SU-DHL-6 (cell line): ENCODE measurements around the gene HOXC13.

ENCODE experiments used
- H2AFZ ChIP-seq: fragments of 200-600 bp; sonication (generic); 2 replicates; pipeline ENCODE4 v1.6.1; 2014; ENCODE audit warnings: low read depth, mild to moderate bottlenecking, moderate library complexity, mixed read lengths, antibody characterized with exemption, low read length; ENCODE audit not compliant: severe bottlenecking
- H3F3A ChIP-seq: fragments of 200-600 bp; shearing (Covaris generic); 2 replicates; pipeline ENCODE4 v1.6.0; 2016; ENCODE audit warnings: antibody characterized with exemption, mild to moderate bottlenecking; ENCODE audit not compliant: insufficient read depth
- H3K27ac ChIP-seq: fragments of 200-600 bp; sonication (generic); 2 replicates; pipeline ENCODE4 v1.5.1; 2016; ENCODE audit warnings: low read depth, mild to moderate bottlenecking, low read length, moderate library complexity, mixed read lengths
- H3K27me3 ChIP-seq: fragments of 200-600 bp; sonication (generic), shearing (Covaris generic); 2 replicates; pipeline ENCODE4 v1.6.0; 2014; ENCODE audit warnings: mild to moderate bottlenecking, low read length
- H3K36me3 ChIP-seq: fragments of 200-600 bp; sonication (generic); 2 replicates; pipeline ENCODE4 v1.6.1; 2014; ENCODE audit warnings: mild to moderate bottlenecking, low read length, mixed read lengths
- H3K4me2 ChIP-seq: fragments of 300-600, 200-600 bp; shearing (Covaris generic), sonication (generic); 2 replicates; pipeline ENCODE4 v1.6.0; 2014; ENCODE audit warnings: low read length, low read depth, mild to moderate bottlenecking; ENCODE audit not compliant: poor library complexity, severe bottlenecking
- H3K4me3 ChIP-seq: fragments of 200-600 bp; sonication (generic); 2 replicates; pipeline ENCODE4 v1.5.1; 2014; ENCODE audit warnings: antibody characterized with exemption, low read length, mild to moderate bottlenecking, mixed read lengths; ENCODE audit not compliant: insufficient read depth, poor library complexity, severe bottlenecking
- H3K79me2 ChIP-seq: fragments of 200-600 bp; sonication (generic); 2 replicates; pipeline ENCODE4 v1.6.1; 2014; ENCODE audit warnings: mild to moderate bottlenecking, low read length, moderate library complexity; ENCODE audit not compliant: insufficient read depth
- H3K9ac ChIP-seq: fragments of 200-600 bp; sonication (generic); 2 replicates; pipeline ENCODE4 v1.7.0; 2014; ENCODE audit warnings: mild to moderate bottlenecking, low read length
- H3K9me2 ChIP-seq: fragments of 200-600 bp; sonication (generic); replicated peaks from 2 replicates; pipeline ENCODE4 v1.6.1; 2014; ENCODE audit warnings: low read length; ENCODE audit not compliant: insufficient read depth
- H3K9me3 ChIP-seq: fragments of 200-600 bp; sonication (generic); 2 replicates; pipeline ENCODE4 v1.6.1; 2014; ENCODE audit warnings: low read length, mixed read lengths; ENCODE audit not compliant: insufficient read depth
- H4K20me1 ChIP-seq: fragments of 200-600 bp; sonication (generic); 2 replicates; pipeline ENCODE4 v1.6.1; 2014; ENCODE audit warnings: low read depth, mild to moderate bottlenecking, antibody characterized with exemption, low read length, moderate library complexity, mixed read lengths
- EZH2phosphoT487 ChIP-seq: fragments of 200-600 bp; sonication (generic), shearing (Covaris generic); conservative IDR thresholded peaks from 2 replicates; pipeline ENCODE4 v1.6.1; 2018; ENCODE audit warnings: mild to moderate bottlenecking, antibody characterized with exemption, low read length, moderate library complexity, mixed read lengths
- TF ChIP-seq, protein P1 (sequence below): fragments of 200-600 bp; sonication (generic); IDR thresholded peaks from one replicate; pipeline ENCODE4 v1.5.1; 2017; ENCODE audit warnings: antibody characterized with exemption, mild to moderate bottlenecking, low read length, moderate library complexity; ENCODE audit not compliant: insufficient read depth, poor library complexity, severe bottlenecking

The HOXC13 gene

DNA sequence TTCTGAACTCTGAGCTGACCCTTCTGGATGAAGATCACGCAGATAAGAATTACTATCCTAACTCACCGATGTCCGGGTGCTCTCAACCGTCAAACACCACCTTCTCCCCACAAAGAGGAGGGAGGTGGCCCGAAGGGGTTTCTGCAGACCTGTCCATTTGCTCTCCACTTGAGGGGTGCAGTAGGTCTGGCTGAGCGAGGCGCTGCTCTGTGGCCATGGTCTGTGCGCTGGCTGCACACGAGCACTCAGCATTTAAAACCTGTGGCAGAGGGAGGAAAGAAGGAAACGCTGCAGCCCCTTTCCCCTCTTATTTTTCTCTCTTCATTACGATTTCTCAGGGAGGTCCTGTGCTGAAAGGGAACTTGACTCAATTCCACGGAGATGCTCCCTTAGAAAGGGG is 1.5 kb upstream of the HOXC13 start:
- Histone ChIP-seq H3K27me3 (no peaks in the 10 kb centered on the region), H2AFZ (no peak overlapping the region), H3K4me3 (no peak overlapping the region), H3K79me2 (no peaks in the 10 kb centered on the region), H3F3A (no peaks in the 10 kb centered on the region), H3K36me3 (no peaks in the 10 kb centered on the region), H3K9ac (no peak overlapping the region), H4K20me1 (no peaks in the 10 kb centered on the region), H3K4me2 (no peak overlapping the region), H3K9me3 (no peaks in the 10 kb centered on the region), H3K27ac (no peak overlapping the region), H3K9me2 (no peaks in the 10 kb centered on the region)
- no peak for TF ChIP-seq EZH2phosphoT487
- TF ChIP-seq, protein P1, sequence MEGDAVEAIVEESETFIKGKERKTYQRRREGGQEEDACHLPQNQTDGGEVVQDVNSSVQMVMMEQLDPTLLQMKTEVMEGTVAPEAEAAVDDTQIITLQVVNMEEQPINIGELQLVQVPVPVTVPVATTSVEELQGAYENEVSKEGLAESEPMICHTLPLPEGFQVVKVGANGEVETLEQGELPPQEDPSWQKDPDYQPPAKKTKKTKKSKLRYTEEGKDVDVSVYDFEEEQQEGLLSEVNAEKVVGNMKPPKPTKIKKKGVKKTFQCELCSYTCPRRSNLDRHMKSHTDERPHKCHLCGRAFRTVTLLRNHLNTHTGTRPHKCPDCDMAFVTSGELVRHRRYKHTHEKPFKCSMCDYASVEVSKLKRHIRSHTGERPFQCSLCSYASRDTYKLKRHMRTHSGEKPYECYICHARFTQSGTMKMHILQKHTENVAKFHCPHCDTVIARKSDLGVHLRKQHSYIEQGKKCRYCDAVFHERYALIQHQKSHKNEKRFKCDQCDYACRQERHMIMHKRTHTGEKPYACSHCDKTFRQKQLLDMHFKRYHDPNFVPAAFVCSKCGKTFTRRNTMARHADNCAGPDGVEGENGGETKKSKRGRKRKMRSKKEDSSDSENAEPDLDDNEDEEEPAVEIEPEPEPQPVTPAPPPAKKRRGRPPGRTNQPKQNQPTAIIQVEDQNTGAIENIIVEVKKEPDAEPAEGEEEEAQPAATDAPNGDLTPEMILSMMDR, result no peak

DNA sequence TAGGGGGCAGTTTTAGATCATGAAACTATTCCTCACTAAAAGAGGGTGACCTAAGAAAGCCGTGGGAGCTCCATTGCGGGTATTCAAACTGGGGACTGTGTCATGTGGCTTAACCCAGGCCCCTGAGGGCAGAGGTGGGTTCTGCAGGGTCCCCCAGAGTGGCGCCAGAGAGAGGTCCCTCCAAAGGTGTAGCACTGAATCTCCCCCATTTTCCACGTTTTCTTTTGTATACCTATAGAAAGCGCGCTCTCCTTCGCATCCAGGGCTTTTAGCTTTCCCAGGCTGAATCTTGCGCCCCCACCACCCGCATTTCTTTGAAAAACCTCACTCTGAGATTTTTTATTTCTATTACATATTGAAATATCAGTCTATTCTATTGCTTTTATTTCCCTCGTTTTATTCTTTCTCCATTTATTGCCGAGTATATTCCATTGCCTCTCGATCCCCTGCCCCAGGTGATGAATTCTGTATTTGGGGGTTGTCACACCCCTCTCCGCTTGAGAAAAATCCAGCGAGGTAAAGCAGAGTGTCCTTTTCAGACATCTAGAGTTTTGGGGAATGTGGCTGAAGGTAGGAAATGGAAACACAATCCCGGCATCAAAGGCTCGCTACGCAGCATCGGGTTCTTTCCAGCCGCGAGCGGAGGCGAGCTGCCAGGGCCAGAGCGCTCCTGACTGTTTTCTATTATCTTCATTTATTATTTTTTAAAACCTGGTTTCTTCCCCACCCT is 870 bp upstream of the HOXC13 start:
- H3K36me3 ChIP-seq, result no peaks in the 10 kb centered on the region

DNA sequence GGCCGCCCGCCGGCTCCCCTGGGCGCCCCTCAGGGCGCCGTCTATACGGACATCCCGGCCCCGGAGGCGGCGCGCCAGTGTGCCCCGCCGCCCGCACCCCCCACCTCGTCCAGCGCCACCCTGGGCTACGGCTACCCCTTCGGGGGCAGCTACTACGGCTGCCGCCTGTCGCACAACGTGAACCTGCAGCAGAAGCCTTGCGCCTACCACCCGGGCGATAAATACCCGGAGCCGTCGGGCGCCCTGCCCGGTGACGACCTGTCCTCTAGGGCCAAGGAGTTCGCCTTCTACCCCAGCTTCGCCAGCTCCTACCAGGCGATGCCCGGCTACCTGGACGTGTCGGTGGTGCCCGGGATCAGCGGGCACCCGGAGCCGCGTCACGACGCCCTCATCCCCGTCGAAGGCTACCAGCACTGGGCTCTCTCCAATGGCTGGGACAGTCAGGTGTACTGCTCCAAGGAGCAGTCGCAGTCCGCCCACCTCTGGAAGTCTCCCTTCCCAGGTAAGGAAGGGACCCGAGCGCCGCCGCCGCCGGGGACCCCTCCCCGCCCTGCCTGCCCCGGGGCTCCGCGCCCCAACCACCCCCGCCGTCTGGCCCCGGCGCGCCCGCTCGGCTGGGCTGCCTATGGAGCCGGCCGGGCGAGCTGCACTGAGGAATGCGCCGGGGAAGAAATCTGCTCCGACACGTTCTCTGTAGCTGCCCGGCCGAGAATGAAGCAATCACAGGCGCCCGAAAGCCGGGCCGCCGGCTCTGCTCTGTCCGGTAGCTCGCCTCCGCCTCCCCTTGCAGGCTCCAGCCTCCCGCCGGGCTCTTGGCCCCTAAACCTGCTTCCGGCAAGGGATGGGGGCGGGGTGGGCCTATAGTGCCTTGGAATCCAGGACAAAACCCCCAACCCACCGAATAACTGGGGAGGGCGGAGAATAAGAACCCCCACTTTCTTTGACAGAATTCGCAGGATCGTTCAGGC is 794 bp downstream of the HOXC13 start:
- Histone ChIP-seq H4K20me1 (no peaks in the 10 kb centered on the region), H3K36me3 (no peaks in the 10 kb centered on the region), H3K4me3 (no peak overlapping the region), H2AFZ (no peak overlapping the region), H3K9me3 (no peaks in the 10 kb centered on the region), H3K27me3 (no peaks in the 10 kb centered on the region), H3K9ac (no peak overlapping the region), H3K79me2 (no peaks in the 10 kb centered on the region), H3K9me2 (no peaks in the 10 kb centered on the region), H3K27ac (no peak overlapping the region), H3F3A (no peaks in the 10 kb centered on the region), H3K4me2 (no peak overlapping the region)
- no peak for TF ChIP-seq EZH2phosphoT487
- TF ChIP-seq, protein P1, result no peak

More for the DNA sequence above, 870 bp upstream of the HOXC13 start:
- TF ChIP-seq, protein P1, result no peak
- no peak for TF ChIP-seq EZH2phosphoT487
- H3K27me3 ChIP-seq, result no peaks in the 10 kb centered on the region
- no peaks in the 10 kb centered on the region for H3K9me2 ChIP-seq
- no peak overlapping the region for H2AFZ ChIP-seq
- no peak overlapping the region for H3K4me2 ChIP-seq
- H4K20me1 ChIP-seq, result no peaks in the 10 kb centered on the region
- H3K79me2 ChIP-seq, result no peaks in the 10 kb centered on the region
- H3F3A ChIP-seq, result no peaks in the 10 kb centered on the region
- H3K9ac ChIP-seq, result no peak overlapping the region
- no peaks in the 10 kb centered on the region for H3K9me3 ChIP-seq
- no peak overlapping the region for H3K27ac ChIP-seq
- H3K4me3 ChIP-seq, result no peak overlapping the region
